CD4-positive, alpha-beta T cell treated with Interleukin-2 at 100 ng/mL for 4 hours (primary cell): Measurements from ENCODE around the gene CAMTA1.
A peak's percentile ranks its signal among the peaks of the same experiment; 100 is the strongest.

ENCODE experiments used
- DNase-seq: peaks from one replicate; pipeline ENCODE4 v3.0.0-alpha.2; 2020; ENCODE audit warnings: low spot score

Gene CAMTA1

DNA sequence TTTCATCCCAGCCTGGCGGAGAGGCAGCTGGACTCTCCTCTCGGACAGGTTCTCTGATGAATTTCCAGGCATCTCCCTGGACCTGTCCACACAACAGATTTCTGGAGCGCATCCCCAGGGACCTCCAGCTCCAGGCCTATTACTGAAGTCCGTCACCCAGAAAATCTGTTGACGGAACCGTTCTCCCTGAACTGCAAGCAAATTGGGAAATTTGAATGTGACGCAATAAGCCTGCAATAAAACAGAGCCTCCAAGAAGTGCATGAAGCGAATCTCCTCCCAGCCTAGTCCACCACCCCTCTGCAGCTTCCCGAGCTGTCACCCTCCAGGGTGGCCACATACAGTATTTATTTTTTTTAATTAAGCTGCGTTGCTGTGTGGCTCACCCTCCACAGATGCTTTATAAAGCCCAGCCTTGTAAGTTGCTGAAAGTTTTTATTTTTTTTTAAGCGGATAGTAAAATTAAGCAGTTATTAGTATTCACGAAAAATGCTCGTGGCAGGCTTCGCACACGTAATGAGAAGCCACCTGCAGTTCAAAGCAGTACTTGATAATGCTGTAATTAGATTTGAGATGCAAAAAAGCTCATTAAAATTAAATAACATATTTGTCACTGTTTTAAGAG, 173.3 kb downstream of the CAMTA1 start:
- no peak for DNase-seq

DNA sequence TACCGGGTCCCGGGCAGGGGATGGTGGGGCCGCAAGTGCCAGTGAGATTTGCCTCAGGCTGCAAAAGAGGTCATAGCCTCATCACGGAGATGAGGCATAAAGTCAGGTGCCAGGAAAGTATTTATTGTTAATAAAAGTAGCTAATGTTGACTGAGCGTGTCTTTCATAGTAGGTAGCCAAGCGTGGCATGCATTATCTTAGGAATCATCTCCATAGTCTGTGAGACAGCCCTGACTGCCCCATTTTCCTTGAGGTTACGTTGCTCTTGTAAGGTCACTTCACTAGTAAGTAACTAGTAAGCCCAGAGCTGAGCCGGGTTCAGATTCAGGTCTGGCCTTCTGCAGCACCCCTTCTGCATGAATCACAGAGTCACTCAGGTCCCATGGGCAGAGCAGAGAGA, 174.2 kb downstream of the CAMTA1 start:
- DNase-seq, result no peak

DNA sequence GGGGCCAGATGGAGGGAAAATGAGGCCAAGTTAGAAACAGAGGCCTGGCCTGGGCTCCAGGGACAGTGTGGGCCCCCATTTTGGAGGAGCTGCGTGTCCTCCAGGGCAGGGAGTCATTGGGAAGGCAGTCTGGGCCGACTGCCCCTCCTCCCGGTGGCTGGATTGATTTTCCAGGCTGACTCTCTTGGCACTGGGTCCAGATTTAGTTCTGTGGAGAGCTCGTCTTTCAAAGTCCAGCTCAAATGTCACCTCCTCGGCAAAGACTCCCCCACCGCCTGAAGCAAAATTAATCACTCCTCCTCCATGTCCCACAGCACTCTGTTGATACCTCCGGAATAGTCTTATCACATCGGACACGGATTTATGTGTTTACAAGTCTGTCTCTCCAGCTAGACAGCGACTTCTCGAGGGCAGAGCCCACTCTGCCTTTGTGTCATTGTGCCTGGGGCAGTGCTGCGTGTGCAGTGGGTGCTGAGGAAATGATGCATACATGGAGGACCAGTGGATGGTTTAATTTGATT, 175.1 kb downstream of the CAMTA1 start:
- no peak for DNase-seq

DNA sequence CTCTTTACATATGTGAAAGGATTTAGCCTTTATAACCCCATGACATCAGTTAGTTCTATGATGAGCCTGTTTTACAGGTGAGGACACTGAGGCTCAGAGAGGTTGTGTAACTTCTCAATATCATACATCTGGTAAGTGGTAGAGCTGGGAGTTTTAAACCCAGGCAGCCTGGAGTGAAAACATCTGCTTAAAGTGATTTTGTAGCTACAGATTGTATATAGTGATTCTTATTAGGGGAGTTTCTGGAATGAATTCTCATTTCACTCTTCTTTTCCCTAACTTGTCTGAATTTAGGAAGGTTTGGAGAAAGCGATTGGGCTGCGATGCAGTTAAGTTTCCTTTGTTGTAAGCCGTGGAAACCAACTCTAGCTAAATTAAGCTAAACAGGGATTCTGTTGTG, 175.6 kb downstream of the CAMTA1 start:
- no peak for DNase-seq

DNA sequence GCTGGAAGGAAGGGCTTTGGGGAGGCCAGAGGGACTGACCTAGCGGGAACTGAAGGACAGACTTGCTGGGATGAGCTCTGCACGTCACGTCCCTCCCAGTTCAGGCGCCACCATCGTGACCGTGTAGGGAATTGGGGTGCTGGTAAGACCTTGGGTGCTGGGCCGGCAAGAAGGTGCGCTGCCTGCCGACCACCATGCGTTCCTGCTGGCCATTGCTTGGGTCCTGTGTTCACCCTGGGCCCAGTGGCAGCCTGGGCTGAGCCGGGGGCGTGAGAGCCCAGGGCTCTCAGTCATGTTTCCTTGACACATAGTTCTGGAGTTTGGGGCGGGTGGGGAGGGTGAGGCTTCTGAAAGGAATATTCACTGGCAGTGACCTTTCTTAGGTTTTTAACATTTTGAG, 176.0 kb downstream of the CAMTA1 start:
- no peak for DNase-seq

DNA sequence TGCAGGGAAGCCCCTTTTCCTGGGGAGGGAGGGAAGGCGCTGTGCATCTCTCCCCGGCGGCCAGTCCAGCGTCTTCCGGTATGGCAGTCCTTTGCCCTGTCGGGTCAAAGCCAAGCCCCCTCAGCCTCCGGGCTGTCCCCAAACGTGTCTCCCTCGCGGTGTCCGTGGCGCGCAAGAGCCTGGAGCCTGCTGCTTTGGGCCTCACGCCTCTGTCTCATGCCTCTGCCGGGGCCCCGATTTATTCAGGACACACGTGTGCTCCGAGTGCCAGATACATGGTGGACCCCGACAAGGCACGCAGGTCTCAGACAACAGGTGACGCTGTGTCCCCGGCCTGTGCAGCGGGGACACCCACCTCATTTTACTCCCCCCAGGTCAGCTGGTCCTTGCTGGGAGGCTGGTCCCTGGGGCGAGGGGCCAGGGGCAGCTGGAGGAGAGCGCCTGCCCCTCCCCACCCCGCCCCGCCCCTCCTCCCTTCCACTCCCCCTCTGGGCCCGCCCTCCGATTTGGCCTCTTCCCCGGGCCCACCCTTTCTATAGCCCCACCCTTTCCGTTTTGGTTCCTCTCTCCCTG, 176.7 kb downstream of the CAMTA1 start:
- DNase-seq, result no peak

DNA sequence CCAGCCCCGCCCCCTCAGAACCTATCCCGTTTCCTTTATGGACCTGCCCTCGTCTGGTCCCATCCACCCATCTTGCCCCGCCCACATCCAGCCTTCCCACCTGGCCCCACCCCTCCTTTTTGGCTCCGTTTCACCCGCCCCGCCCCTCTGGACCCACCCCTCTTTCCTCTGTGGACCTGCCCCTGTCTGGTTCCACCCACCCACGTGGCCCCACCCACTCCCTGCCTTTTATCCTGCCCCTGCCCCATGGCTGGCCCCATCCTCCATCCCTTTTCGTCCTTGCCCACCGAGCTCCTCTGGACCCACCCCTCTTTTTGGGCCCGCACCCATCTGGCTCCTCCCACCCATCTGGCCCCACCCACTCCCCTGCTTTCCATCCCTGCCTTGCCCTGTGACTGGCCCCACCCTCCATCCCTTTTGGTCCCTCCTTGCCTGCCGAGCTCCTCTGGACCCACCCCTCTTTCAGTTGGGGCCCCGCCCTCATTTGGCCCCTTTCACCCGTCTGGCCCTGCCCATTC, 177.3 kb downstream of the CAMTA1 start:
- DNase-seq, result peak; percentile 6

DNA sequence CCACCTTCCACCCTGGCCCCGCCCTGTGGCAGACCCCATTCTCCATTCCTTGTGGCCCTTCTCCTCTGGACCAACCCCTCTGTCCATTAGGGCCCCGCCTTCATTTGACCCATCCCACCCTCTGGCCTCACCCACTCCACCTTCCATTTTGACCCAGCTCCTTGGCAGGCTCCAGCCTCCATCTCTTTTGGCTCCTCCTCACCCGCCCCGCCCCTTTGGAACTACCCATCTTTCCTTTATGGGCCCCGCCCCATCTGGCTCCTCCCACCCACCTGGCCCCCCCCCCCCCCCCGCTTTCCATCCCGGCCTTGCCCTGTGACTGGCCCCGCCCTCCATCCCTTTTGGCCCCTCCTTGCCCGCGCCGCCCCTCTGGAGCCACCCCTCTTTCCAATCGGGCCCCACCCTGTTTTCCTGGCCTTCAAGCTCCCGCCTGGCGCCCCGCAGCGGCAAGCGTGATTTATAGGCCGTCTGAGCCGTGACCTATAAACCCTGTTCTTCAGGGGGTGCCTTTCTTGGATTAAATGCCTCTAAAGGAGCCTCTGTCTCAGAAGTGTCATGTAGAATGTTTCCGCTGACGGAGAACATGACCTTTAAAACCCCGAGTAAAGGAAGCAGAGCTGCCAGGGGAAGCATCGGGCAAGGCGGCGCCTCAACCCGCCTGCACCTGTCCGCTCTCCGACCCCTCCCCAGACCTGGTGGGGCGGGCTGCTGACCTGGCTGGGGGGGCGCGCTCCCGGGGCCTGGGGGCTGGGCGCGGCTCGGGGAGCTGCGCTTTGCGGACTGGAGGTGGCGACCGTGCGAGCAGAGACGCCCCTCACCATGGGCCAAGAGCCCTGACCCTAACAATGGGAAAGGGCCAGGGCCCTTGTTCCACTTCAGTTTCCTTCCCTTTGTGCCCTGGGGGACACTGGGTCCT, 178.0 kb downstream of the CAMTA1 start:
- peak; percentile 3 for DNase-seq

DNA sequence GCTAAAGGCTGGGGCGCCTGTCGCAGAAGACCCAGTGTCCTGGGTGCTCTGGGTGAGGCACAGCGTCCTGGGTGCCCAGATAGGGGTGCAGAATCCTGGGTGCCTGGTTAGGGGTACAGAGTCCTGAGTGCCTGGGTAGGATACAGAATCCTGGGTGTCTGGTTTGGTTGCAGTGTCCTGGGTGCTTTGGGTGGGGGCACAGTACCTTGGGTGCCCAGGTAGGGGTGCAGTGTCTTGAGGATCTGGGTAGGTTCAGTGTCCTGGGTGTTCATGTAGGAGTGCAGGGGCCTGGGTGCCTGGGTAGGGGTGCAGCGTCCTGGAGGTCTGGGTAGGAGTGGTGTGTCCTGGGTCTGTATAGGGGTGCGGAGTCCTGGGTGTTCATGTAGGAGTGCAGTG, 178.7 kb downstream of the CAMTA1 start:
- DNase-seq, result no peak

DNA sequence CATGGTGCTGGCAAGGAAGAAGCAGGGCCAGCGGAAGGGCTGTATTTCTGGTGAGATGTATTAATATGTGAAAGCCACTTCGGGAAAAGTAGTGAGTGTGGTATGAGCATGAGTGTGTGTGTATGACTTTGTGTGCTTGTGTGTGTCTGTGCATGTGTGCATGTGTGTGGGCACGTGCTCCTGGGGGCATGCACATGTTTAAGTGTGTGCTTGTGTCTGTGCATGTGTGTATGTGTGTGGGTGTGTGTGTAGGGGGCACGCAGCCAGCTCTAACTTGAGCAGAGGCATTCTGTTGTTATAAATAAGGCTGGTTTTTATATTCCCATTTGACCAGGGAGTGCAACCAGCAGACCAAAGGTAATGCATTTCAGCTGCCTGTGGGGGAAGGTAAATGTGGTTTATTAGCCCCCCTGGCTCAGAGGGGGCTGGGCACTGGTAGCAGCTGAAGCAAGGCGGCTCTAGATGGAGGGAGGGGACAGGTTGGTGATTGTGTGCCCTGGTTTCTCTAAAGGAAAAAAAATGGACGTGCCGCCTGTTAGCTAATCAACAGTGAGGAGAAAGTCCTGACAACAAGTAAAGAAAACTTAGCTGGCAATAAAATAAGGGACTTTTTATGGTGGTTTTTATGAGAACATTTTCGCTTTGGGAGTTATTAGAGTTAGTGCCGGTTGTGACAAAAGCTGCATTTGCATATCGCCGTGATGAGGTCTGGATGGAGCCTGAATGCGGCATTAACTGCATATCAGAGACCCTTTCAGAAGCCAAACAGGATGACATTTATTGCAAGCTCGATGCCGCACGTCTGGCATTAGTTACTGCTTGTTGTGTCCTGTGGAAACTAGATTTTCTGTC, 180.1 kb downstream of the CAMTA1 start:
- DNase-seq, result no peak

DNA sequence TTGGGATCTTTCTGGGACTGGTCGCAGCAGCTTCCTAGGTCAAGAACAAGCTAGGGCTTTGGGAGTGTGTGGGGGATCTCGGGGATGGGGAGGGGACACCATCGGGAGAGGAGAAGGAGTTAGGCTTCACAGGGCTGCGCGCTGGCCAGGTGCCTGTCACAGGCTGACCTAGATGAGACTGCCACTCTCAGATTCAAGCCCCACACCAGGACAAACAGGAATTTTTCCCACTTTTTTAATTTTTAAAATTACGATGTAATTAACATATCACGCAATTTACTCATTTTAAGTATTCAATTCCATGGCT, 180.6 kb downstream of the CAMTA1 start:
- DNase-seq, result no peak

DNA sequence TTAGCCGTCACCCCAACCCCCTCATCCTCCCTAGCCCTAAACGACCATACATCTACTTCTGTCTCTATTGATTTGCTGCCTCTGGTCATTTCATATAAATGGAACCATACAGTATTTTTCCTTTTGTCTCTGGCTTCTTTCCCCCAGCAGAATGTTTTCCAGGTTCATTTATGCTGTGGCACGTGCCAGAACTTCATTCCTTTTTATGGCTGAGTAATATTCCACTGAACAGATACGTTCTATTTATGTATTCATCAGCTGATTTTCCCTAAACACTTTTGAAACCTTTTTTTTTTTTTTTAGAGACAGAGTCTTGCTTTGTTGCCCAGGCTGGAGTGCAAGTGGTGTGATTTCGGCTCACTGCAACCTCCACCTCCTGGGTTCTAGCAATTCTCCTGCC, 181.1 kb downstream of the CAMTA1 start:
- no peak for DNase-seq

DNA sequence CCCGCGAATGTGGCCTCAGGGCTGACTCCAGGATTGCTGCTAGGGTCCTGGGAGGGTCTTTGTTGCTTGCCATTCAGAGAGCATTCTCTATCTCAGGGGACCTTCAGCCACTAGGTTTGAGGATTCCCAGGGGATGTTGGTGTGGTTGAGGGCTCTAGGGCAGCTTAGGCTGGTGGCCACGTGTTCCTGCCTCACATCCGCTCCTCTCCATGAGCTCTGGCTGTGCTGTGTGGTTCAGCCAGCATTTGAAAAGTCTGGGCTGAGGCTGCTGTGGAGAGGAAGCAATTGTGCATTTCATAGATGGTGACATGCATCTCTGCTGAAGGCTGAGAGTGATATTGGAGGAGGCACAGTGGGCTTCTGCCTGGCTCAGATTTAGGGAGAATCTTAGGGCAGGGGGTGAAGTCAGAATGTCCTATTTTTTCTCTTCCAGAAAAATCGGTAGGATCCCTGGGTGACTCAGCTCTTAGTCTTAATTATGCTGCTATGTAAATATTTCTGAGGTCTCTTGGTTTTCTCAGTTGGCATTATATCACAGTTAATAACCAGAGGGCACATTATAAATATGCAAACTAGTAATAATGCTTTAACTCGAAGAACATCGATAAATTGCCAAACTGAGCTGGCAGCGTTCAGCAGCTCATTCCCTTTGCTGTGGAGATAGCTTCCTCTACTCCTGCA, 182.3 kb downstream of the CAMTA1 start:
- DNase-seq, result no peak

DNA sequence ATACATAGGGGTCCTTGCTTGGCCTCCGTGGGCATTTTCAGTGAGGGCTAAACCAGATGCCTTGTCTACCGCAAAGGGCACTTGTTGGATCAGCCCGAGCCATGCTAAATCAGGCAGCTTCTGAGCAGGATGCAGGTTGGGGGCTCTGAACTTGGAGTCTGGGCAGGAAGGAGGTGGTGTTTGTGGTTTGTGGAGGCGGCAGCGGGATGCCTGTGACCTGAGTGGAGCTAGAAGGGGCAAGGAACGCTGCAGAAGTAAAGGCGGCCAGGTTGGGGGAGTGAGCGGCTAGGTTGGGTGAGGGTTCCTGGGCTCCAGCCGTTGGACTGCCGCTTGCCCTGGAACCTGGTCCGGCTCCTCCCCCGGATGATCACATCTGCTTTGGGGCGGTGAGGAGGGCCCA, 183.9 kb downstream of the CAMTA1 start:
- no peak for DNase-seq

DNA sequence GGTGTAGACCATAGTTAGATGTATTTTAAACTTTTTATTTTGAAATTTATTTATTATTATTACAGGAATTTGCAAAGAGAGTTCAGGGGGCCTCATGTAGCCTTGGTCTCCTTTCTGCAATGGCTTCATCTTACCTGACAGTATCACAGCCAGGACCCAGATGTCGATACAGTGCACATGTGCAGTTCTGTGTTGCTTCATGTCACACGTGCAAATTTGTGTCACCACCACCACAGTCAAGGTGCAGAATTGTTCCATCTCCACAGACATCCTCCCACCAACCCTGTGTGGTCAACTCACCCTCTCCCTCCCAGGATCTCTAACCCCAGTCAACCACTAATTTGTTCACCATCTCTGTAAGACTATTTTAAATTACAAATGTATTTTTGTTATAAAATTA, 184.5 kb downstream of the CAMTA1 start:
- DNase-seq, result no peak

DNA sequence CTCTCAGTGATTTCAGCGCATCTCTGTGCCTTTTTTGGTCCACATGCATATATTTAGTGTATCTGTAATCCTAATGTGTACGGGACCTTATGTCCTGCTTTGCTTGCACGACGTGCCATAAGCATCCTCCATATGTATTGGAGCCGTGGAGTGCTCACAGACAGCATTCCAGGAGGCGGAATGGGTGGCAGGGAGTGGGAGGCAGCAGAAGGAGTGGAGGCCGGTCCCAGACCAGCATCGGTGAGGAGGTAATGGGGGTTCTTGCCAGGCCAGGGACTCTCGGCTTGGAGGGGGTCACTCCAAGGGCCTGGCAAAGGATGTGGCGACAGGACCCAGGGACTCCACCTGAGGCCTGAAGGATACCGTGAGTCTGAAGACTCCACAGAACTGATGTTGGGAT, 185.0 kb downstream of the CAMTA1 start:
- no peak for DNase-seq

DNA sequence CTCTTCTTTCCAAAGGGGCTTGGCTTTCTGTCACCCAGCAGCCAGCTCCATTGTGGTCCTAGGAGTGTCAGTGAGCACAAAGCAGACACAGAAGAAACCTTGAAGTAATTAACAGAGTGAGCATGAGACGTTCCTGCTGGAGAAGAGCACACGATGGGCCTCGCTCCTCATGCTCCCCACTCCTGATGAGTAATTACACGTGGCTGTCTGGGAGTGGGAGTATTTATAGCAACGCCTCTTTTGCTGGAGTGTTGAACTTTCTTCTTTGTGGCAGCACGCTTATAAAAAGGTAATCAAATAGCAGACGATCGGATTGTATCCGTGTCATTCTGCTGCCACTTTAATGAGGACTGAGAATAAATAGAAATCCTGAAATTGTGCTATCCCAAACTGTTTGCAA, 185.8 kb downstream of the CAMTA1 start:
- no peak for DNase-seq

DNA sequence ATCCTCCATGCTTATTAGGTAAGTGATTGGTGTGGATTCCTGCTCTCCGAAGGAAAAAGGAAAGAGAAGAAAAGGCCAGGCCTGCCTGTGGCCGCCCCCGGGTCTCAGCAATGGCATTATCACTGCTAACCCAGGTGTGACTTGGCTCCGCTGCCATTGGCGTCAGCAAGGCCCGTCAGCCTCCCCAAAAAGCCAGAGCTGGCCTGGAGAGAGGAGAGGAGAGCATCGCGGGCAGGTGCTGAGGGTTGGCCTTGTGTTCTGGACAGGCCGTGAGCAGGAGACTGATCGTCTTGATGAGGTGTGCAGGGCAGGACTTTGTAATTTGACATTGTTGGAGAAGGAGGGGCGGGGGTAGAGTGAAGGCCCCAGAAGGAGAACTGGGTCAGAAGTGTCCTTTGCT, 186.4 kb downstream of the CAMTA1 start:
- DNase-seq, result no peak

DNA sequence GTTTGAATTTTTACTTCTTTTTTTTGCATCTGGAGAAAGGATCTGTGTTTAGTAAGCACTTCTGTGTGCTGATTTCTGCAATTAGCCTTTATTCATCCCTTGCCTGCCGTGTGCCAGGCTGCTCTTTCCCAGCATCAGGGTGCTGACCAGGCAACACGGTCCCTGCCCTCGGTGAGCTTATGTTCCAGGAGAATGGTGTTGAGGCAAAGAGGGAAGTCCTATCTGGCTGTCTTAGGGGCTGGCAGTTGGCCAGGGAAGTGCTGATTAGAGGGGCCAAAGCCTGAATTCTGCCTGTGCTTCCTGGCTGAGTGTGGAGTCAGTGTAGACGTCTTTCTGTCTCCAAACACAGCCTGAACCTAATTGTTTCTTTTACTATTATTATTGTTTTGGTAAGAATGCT, 187.1 kb downstream of the CAMTA1 start:
- no peak for DNase-seq

DNA sequence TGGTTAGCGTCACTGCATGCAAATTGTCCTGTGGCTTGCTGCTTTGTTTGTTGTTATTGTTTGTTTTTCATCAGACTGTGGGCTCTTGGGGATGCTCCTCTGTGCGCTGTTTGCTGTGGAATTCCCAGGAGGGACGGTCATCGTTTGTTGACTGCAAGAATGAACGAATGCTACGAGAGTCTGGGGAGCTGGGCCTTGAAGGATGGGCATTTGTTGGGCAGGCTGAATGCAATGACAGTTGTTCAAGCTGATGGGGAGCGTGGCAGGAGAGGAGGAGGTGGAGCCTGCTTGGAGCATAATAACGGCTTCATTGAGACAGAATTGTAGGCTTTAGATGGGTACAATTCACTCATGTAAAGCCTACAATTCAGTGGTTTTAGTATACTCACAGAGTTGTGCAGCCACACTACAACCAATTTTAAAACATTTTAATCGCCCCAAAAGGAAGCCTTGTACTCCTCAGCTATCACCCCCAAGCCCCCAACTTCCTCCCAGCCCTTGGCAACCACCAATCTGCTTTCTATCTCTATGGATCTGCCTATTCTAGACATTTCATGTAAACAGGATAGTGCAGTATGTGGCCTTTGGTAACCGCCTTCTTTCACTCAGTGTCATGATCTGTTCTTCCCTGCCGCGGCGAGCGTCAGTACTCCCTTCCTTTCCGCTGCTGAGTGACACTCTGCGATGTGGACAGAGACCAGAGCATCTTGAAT, 190.2 kb downstream of the CAMTA1 start:
- DNase-seq, result no peak

DNA sequence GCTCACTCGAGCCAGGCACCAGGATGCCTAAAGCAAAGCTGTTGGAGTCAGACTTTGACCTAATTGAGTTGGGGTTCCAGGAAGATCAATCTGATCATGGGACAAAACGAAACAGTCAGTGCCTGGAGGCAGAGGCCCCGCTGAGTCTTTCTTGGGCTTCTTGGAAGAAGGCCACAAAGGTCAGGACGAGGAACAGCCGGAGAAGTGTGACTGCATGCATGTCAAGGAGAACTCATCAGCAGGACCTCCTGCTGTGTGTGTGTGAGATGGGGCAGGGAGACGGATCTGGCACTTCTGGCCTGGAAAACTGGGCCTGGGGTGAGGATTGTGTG, 190.8 kb downstream of the CAMTA1 start:
- no peak for DNase-seq
